Liver (tissue), 9 donors: Measurements from ENCODE around the gene TTC21A. TPM values are rescaled to one million over a fixed set of nuclear protein-coding genes. Genes with fewer than 3 reads are reported as not detected.

Experiments used
- DNase-seq: peaks from one replicate; pipeline ENCODE4 v3.0.0-alpha.2; 2017; ENCODE audit warnings: low spot score
- H3K27ac ChIP-seq, 2 donors: one replicate each; pipeline ENCODE4 v1.7.0; 2013; ENCODE audit warnings: inconsistent platforms in 2 of 2, low read length in 2 of 2, control low read depth in 1 of 2, low read depth in 1 of 2, mild to moderate bottlenecking in 1 of 2
- H3K27me3 ChIP-seq, 4 donors: one replicate each; pipeline versions ENCODE4 v1.6.1 to v1.7.0; 2013; ENCODE audit warnings: low read length in 3 of 4, inconsistent platforms in 1 of 4, mild to moderate bottlenecking in 1 of 4, moderate library complexity in 1 of 4; ENCODE audit not compliant: control insufficient read depth in 4 of 4, insufficient read depth in 4 of 4
- H3K36me3 ChIP-seq, 4 donors: one replicate each; pipeline versions ENCODE4 v1.6.1 to v1.7.0; 2013; ENCODE audit warnings: low read length in 3 of 4, mild to moderate bottlenecking in 3 of 4, low read depth in 1 of 4, moderate library complexity in 1 of 4; ENCODE audit not compliant: control insufficient read depth in 4 of 4, insufficient read depth in 3 of 4
- H3K4me1 ChIP-seq, 4 donors: one replicate each; pipeline versions ENCODE4 v1.6.1 to v1.7.0; 2013; ENCODE audit warnings: low read length in 3 of 4, mild to moderate bottlenecking in 3 of 4, moderate library complexity in 1 of 4; ENCODE audit not compliant: control insufficient read depth in 4 of 4, insufficient read depth in 4 of 4
- H3K4me3 ChIP-seq, 3 donors: one replicate each; pipeline versions ENCODE4 v1.6.1 to v1.7.0; 2013; ENCODE audit warnings: low read length in 3 of 3, control low read depth in 1 of 3, low read depth in 1 of 3, mild to moderate bottlenecking in 1 of 3
- H3K9ac ChIP-seq, 2 donors: one replicate each; pipeline ENCODE4 v1.7.0; 2013; ENCODE audit warnings: low read length in 2 of 2, mild to moderate bottlenecking in 2 of 2, moderate library complexity in 2 of 2, control low read depth in 1 of 2, low read depth in 1 of 2
- H3K9me3 ChIP-seq, 4 donors: one replicate each; pipeline versions ENCODE4 v1.6.1 to v1.7.0; 2013; ENCODE audit warnings: low read length in 3 of 4; ENCODE audit not compliant: control insufficient read depth in 4 of 4
- EGR1 ChIP-seq, 2 donors: IDR thresholded peaks; 2 replicates each; pipeline ENCODE4 v1.6.1; 2016 to 2018; ENCODE audit warnings: antibody characterized with exemption in 2 of 2, low read depth in 2 of 2
- FOXA1 ChIP-seq: IDR thresholded peaks from 2 replicates; pipeline ENCODE4 v1.6.1; 2016; ENCODE audit warnings: antibody characterized with exemption
- FOXA2 ChIP-seq: IDR thresholded peaks from 2 replicates; pipeline ENCODE4 v1.6.1; 2016; ENCODE audit warnings: antibody characterized with exemption
- HNF4A ChIP-seq, 2 donors: conservative IDR thresholded peaks; 2 replicates each; pipeline ENCODE4 v1.6.1; 2016; ENCODE audit warnings: antibody characterized with exemption in 2 of 2, mild to moderate bottlenecking in 2 of 2
- HNF4G ChIP-seq: IDR thresholded peaks from 2 replicates; pipeline ENCODE4 v1.6.1; 2016; ENCODE audit warnings: antibody characterized with exemption
- JUND ChIP-seq, 2 donors: IDR thresholded peaks; 2 replicates each; pipeline ENCODE4 v1.6.1; 2016; ENCODE audit warnings: antibody characterized with exemption in 2 of 2
- NR2F2 ChIP-seq: IDR thresholded peaks from 2 replicates; pipeline ENCODE4 v1.6.1; 2016; ENCODE audit warnings: antibody characterized with exemption
- RAD21 ChIP-seq, 2 donors: IDR thresholded peaks; 2 replicates each; pipeline ENCODE4 v1.6.1; 2016; ENCODE audit warnings: antibody characterized with exemption in 2 of 2, mild to moderate bottlenecking in 2 of 2
- RXRA ChIP-seq, 2 donors: IDR thresholded peaks; 2 replicates each; pipeline ENCODE4 v1.6.1; 2017 to 2018; ENCODE audit warnings: antibody characterized with exemption in 2 of 2, mild to moderate bottlenecking in 1 of 2
- SP1 ChIP-seq: IDR thresholded peaks from 2 replicates; pipeline ENCODE4 v1.6.1; 2018; ENCODE audit warnings: antibody characterized with exemption, mild to moderate bottlenecking
- TAF1 ChIP-seq: conservative IDR thresholded peaks from 2 replicates; pipeline ENCODE4 v1.6.1; 2016; ENCODE audit warnings: antibody characterized with exemption, mild to moderate bottlenecking
- YY1 ChIP-seq: IDR thresholded peaks from 2 replicates; pipeline ENCODE4 v1.6.1; 2016; ENCODE audit warnings: antibody characterized with exemption, mild to moderate bottlenecking
- WGBS: extraction: QIAGEN DNeasy Blood & Tissue Kit; methylation state at CpG from one replicate; pipeline ENCODE4 v1.1.7; 2013; 5-methylcytosine and 5-hydroxymethylcytosine counted together
- polyA plus RNA-seq, 2 donors: library from polyadenylated mRNA; stranded (reverse) in 1 of 2; unstranded in 1 of 2; fragments of 200-250 nt in 1 of 2; fragments of >200 nt in 1 of 2; fragmentation: Nextera tagmentation in 1 of 2; extraction: Ambion mirVana in 1 of 2; gene quantifications; one replicate each; pipeline versions ENCODE4 v1.2.1 to v1.2.3, GENCODE V29; 2013 to 2015
- total RNA-seq, 2 donors: library from RNA; depleted of rRNA; stranded (reverse); fragments of >200 nt; gene quantifications; one replicate each; pipeline ENCODE4 v1.2.3, GENCODE V29; 2014
- TF ChIP-seq, protein P1 (sequence below): IDR thresholded peaks from 2 replicates; pipeline ENCODE4 v1.6.1; 2016; ENCODE audit warnings: antibody characterized with exemption
- TF ChIP-seq, protein P2 (sequence below): IDR thresholded peaks from 2 replicates; pipeline ENCODE4 v1.6.1; 2016; ENCODE audit warnings: antibody characterized with exemption, mild to moderate bottlenecking
- TF ChIP-seq, protein P3 (sequence below): IDR thresholded peaks from 2 replicates; pipeline ENCODE4 v1.6.1; 2016; ENCODE audit warnings: antibody characterized with exemption
- TF ChIP-seq, protein P4 (sequence below): IDR thresholded peaks from 2 replicates; pipeline ENCODE4 v1.6.1; 2016; ENCODE audit warnings: antibody characterized with exemption
- TF ChIP-seq, protein P5 (sequence below): fragments of 150-350 bp; IDR thresholded peaks from 2 replicates; pipeline ENCODE4 v1.5.1; 2017; ENCODE audit warnings: improper control_type of control experiment, low read depth, low read length; ENCODE audit not compliant: missing input control
- donor health status: healthy.
- donor health status: healthy.
- donor health status: healthy.
- donor health status: healthy.
- donor health status: healthy.

TTC21A gene
- total and polyA plus RNA-seq, 4 donors = 0.28 to 3.3 (median 1.6) TPM

GRCh38 chr3:39139442-39139841 is 32.0 kb downstream of the TTC21A start:
- H3K27me3 ChIP-seq = no peaks in the 10 kb centered on the region
- H3K4me3 ChIP-seq = no peak overlapping the region
- TF ChIP-seq FOXA2 (no peak), HNF4G (no peak), NR2F2 (no peak), FOXA1 (no peak), YY1 (no peak), RAD21 (IDR thresholded peaks at IDR 0.05) (no peak)
- TF ChIP-seq, protein P1, sequence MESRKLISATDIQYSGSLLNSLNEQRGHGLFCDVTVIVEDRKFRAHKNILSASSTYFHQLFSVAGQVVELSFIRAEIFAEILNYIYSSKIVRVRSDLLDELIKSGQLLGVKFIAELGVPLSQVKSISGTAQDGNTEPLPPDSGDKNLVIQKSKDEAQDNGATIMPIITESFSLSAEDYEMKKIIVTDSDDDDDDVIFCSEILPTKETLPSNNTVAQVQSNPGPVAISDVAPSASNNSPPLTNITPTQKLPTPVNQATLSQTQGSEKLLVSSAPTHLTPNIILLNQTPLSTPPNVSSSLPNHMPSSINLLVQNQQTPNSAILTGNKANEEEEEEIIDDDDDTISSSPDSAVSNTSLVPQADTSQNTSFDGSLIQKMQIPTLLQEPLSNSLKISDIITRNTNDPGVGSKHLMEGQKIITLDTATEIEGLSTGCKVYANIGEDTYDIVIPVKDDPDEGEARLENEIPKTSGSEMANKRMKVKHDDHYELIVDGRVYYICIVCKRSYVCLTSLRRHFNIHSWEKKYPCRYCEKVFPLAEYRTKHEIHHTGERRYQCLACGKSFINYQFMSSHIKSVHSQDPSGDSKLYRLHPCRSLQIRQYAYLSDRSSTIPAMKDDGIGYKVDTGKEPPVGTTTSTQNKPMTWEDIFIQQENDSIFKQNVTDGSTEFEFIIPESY = no peak
- TF ChIP-seq, protein P2, sequence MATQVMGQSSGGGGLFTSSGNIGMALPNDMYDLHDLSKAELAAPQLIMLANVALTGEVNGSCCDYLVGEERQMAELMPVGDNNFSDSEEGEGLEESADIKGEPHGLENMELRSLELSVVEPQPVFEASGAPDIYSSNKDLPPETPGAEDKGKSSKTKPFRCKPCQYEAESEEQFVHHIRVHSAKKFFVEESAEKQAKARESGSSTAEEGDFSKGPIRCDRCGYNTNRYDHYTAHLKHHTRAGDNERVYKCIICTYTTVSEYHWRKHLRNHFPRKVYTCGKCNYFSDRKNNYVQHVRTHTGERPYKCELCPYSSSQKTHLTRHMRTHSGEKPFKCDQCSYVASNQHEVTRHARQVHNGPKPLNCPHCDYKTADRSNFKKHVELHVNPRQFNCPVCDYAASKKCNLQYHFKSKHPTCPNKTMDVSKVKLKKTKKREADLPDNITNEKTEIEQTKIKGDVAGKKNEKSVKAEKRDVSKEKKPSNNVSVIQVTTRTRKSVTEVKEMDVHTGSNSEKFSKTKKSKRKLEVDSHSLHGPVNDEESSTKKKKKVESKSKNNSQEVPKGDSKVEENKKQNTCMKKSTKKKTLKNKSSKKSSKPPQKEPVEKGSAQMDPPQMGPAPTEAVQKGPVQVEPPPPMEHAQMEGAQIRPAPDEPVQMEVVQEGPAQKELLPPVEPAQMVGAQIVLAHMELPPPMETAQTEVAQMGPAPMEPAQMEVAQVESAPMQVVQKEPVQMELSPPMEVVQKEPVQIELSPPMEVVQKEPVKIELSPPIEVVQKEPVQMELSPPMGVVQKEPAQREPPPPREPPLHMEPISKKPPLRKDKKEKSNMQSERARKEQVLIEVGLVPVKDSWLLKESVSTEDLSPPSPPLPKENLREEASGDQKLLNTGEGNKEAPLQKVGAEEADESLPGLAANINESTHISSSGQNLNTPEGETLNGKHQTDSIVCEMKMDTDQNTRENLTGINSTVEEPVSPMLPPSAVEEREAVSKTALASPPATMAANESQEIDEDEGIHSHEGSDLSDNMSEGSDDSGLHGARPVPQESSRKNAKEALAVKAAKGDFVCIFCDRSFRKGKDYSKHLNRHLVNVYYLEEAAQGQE = no peak
- TF ChIP-seq, protein P3, sequence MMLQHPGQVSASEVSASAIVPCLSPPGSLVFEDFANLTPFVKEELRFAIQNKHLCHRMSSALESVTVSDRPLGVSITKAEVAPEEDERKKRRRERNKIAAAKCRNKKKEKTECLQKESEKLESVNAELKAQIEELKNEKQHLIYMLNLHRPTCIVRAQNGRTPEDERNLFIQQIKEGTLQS = no peak
- H3K27ac ChIP-seq = no peak overlapping the region
- no peaks in the 10 kb centered on the region for H3K9me3 ChIP-seq
- no peak overlapping the region for H3K9ac ChIP-seq
- peaks cover 15 to 40% (median 32%) of the 10 kb centered on the region in 4 donors for H3K36me3 ChIP-seq
- peaks cover 3 to 20% (median 13%) of the 10 kb centered on the region in 4 donors for H3K4me1 ChIP-seq
- WGBS = 90% methylated on average over 2 of the region's 2 CpGs
- DNase-seq = no peak

DNA sequence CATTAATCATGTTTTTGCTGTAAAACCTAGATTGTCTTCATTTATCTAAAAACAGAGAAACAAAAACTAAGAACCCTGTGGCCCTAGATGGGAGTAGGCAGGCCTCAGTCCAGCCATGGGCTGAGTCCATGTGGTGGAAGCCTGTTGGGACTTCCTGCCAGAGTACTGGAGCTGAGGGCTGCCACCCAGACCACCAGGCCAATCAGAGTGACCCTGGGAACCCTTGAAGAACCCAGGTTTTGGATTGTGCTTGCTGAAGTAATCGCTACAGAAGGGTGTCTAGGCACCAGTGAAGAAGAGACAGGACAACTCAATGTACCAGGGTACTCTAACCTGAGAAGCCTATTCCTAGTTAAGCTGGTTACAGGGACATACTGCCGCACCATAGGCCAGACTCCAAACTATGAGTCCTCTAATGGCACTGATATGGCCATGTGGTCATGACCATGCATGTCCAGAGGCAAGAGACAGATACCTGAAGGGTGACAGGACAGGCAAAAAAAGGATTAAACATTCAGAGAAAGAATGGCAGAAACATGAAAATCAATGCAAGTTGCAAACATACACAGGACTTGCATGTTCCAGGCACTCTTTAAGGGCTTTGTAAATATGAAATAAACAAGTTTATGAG is 33.0 kb downstream of the TTC21A start:
- Histone ChIP-seq H3K27me3 (no peaks in the 10 kb centered on the region), H3K36me3 (peaks cover 22 to 50% (median 42%) of the 10 kb centered on the region in 4 donors), H3K4me1 (peaks cover 3 to 20% (median 13%) of the 10 kb centered on the region in 4 donors), H3K9me3 (no peaks in the 10 kb centered on the region), H3K27ac (no peak overlapping the region), H3K4me3 (no peak overlapping the region), H3K9ac (no peak overlapping the region)
- TF ChIP-seq, protein P1 = no peak
- TF ChIP-seq RAD21 (IDR thresholded peaks at IDR 0.05) (no peak), RXRA (IDR thresholded peaks at IDR 0.05) (no peak), HNF4A (conservative IDR thresholded peaks at IDR 0.05) (no peak), YY1 (no peak), FOXA2 (no peak), TAF1 (no peak), SP1 (no peak), EGR1 (IDR thresholded peaks at IDR 0.05; ENCODE audit: low read depth in 2 of 2) (no peak), JUND (IDR thresholded peaks at IDR 0.05) (no peak), NR2F2 (no peak), FOXA1 (no peak)
- TF ChIP-seq, protein P4, sequence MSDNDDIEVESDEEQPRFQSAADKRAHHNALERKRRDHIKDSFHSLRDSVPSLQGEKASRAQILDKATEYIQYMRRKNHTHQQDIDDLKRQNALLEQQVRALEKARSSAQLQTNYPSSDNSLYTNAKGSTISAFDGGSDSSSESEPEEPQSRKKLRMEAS = no peak
- TF ChIP-seq, protein P2 = no peak
- TF ChIP-seq, protein P5, sequence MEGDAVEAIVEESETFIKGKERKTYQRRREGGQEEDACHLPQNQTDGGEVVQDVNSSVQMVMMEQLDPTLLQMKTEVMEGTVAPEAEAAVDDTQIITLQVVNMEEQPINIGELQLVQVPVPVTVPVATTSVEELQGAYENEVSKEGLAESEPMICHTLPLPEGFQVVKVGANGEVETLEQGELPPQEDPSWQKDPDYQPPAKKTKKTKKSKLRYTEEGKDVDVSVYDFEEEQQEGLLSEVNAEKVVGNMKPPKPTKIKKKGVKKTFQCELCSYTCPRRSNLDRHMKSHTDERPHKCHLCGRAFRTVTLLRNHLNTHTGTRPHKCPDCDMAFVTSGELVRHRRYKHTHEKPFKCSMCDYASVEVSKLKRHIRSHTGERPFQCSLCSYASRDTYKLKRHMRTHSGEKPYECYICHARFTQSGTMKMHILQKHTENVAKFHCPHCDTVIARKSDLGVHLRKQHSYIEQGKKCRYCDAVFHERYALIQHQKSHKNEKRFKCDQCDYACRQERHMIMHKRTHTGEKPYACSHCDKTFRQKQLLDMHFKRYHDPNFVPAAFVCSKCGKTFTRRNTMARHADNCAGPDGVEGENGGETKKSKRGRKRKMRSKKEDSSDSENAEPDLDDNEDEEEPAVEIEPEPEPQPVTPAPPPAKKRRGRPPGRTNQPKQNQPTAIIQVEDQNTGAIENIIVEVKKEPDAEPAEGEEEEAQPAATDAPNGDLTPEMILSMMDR = no peak
- 97% methylated on average over 2 of the region's 2 CpGs for WGBS
- DNase-seq = no peak
